H9 (cell line): ENCODE results near the gene AP2A2. TPM values are rescaled to one million over a fixed set of nuclear protein-coding genes. Genes with fewer than 3 reads are reported as not detected.

Source experiments
- DNase-seq: peaks from one replicate; pipeline ENCODE4 v3.0.0-alpha.2; 2017
- H2AFZ ChIP-seq: one replicate; pipeline ENCODE4 v1.6.1; 2013; ENCODE audit warnings: mild to moderate bottlenecking, low read length, control low read depth, moderate library complexity
- H2AK5ac ChIP-seq: 2 replicates; pipeline ENCODE4 v1.6.1; 2013; ENCODE audit warnings: low read length, control low read depth, mixed read lengths; ENCODE audit not compliant: insufficient read length
- H2BK120ac ChIP-seq: one replicate; pipeline ENCODE4 v1.6.1; 2013; ENCODE audit warnings: low read depth, mild to moderate bottlenecking, low read length, control low read depth, inconsistent platforms; ENCODE audit not compliant: poor library complexity, severe bottlenecking
- H2BK12ac ChIP-seq: 2 replicates; pipeline ENCODE4 v1.6.1; 2013; ENCODE audit warnings: low read length, control low read depth, mixed read lengths, low read depth; ENCODE audit not compliant: insufficient read length
- H2BK15ac ChIP-seq: 2 replicates; pipeline ENCODE4 v1.6.1; 2013; ENCODE audit warnings: low read depth, low read length, control low read depth
- H2BK20ac ChIP-seq: one replicate; pipeline ENCODE4 v1.6.1; 2013; ENCODE audit warnings: low read depth, mild to moderate bottlenecking, low read length, control low read depth, inconsistent platforms; ENCODE audit not compliant: poor library complexity, severe bottlenecking
- H2BK5ac ChIP-seq: 2 replicates; pipeline ENCODE4 v1.6.1; 2013; ENCODE audit warnings: low read length, control low read depth, mixed read lengths; ENCODE audit not compliant: insufficient read length
- H3K14ac ChIP-seq: 2 replicates; pipeline ENCODE4 v1.6.1; 2013; ENCODE audit warnings: low read length, control low read depth; ENCODE audit not compliant: insufficient read depth
- H3K18ac ChIP-seq: 2 replicates; pipeline ENCODE4 v1.6.1; 2013; ENCODE audit warnings: low read depth, mild to moderate bottlenecking, mixed read lengths, low read length, control low read depth; ENCODE audit not compliant: insufficient read length
- H3K23ac ChIP-seq: 2 replicates; pipeline ENCODE4 v1.6.1; 2013; ENCODE audit warnings: low read length, control low read depth, mixed read lengths, low read depth; ENCODE audit not compliant: insufficient read length
- H3K23me2 ChIP-seq: 2 replicates; pipeline ENCODE4 v1.6.1; 2013; ENCODE audit warnings: low read depth, mild to moderate bottlenecking, mixed read lengths, low read length, control low read depth; ENCODE audit not compliant: insufficient read length, poor library complexity, severe bottlenecking
- H3K27ac ChIP-seq: 2 replicates; pipeline ENCODE4 v1.5.1; 2013; ENCODE audit warnings: low read length, control low read depth, mixed read lengths, low read depth; ENCODE audit not compliant: insufficient read length
- H3K27me3 ChIP-seq: 2 replicates; pipeline ENCODE4 v1.6.1; 2013; ENCODE audit warnings: low read length, control low read depth, inconsistent platforms; ENCODE audit not compliant: insufficient read depth
- H3K4ac ChIP-seq: 2 replicates; pipeline ENCODE4 v1.6.1; 2013; ENCODE audit warnings: low read depth, mild to moderate bottlenecking, control low read depth, inconsistent platforms, low read length, moderate library complexity
- H3K4me1 ChIP-seq: 2 replicates; pipeline ENCODE4 v1.6.1; 2013; ENCODE audit warnings: low read length, control low read depth, inconsistent platforms; ENCODE audit not compliant: insufficient read depth
- H3K4me2 ChIP-seq: 2 replicates; pipeline ENCODE4 v1.6.1; 2013; ENCODE audit warnings: low read length, control low read depth, mixed read lengths; ENCODE audit not compliant: insufficient read length, insufficient read depth
- H3K56ac ChIP-seq: 2 replicates; pipeline ENCODE4 v1.6.1; 2013; ENCODE audit warnings: low read depth, mild to moderate bottlenecking, mixed read lengths, low read length, control low read depth; ENCODE audit not compliant: insufficient read length
- H3K79me1 ChIP-seq: 2 replicates; pipeline ENCODE4 v1.6.1; 2013; ENCODE audit warnings: low read depth, mild to moderate bottlenecking, moderate library complexity, low read length, control low read depth, inconsistent platforms; ENCODE audit not compliant: insufficient read depth, poor library complexity, severe bottlenecking
- H3K79me2 ChIP-seq: 2 replicates; pipeline ENCODE4 v1.6.1; 2013; ENCODE audit warnings: low read length, control low read depth, inconsistent platforms; ENCODE audit not compliant: insufficient read depth
- H3K9ac ChIP-seq: 2 replicates; pipeline ENCODE4 v1.6.1; 2013; ENCODE audit warnings: low read length, control low read depth, mixed read lengths; ENCODE audit not compliant: insufficient read length; ENCODE audit errors: extremely low read depth
- H3K9me3 ChIP-seq: one replicate; pipeline ENCODE4 v1.6.1; 2013; ENCODE audit warnings: low read depth, low read length, inconsistent platforms; ENCODE audit not compliant: control insufficient read depth
- H3T11ph ChIP-seq: one replicate; pipeline ENCODE4 v1.6.1; 2013; ENCODE audit warnings: mild to moderate bottlenecking, low read length, control low read depth, inconsistent platforms
- H4K20me1 ChIP-seq: one replicate; pipeline ENCODE4 v1.6.1; 2013; ENCODE audit not compliant: control insufficient read depth, insufficient read length, insufficient read depth
- H4K5ac ChIP-seq: 2 replicates; pipeline ENCODE4 v1.6.1; 2013; ENCODE audit warnings: low read depth, mild to moderate bottlenecking, mixed read lengths, low read length, control low read depth; ENCODE audit not compliant: insufficient read length
- H4K8ac ChIP-seq: replicated peaks from 2 replicates; pipeline ENCODE4 v1.6.1; 2013; ENCODE audit warnings: low read length, control low read depth, mixed read lengths, low read depth; ENCODE audit not compliant: insufficient read length
- H4K91ac ChIP-seq: 2 replicates; pipeline ENCODE4 v1.6.1; 2013; ENCODE audit warnings: low read depth, mild to moderate bottlenecking, moderate library complexity, mixed read lengths, low read length, control low read depth; ENCODE audit not compliant: insufficient read length
- H3K27ac Mint-ChIP-seq, 3 experiments: 2 replicates in 2 of 3; 3 replicates in 1 of 3; pipeline ENCODE4 v1.8.0; 2020 to 2021; ENCODE audit warnings: mixed read lengths in 3 of 3, mild to moderate bottlenecking in 1 of 3, moderate library complexity in 1 of 3
- H3K27me3 Mint-ChIP-seq: 2 replicates; pipeline ENCODE4 v1.8.0; 2021; ENCODE audit warnings: low read depth, mild to moderate bottlenecking, moderate library complexity, mixed read lengths
- H3K36me3 Mint-ChIP-seq, 3 experiments: 2 replicates in 2 of 3; 3 replicates in 1 of 3; pipeline ENCODE4 v1.8.0; 2020 to 2021; ENCODE audit warnings: low read depth in 3 of 3, mixed read lengths in 3 of 3; ENCODE audit not compliant: insufficient read depth in 1 of 3
- H3K4me1 Mint-ChIP-seq, 2 experiments: 2 replicates each; pipeline ENCODE4 v1.8.0; 2020; ENCODE audit warnings: mixed read lengths in 2 of 2
- H3K4me3 Mint-ChIP-seq, 2 experiments: 2 replicates in 1 of 2; 3 replicates in 1 of 2; pipeline ENCODE4 v1.8.0; 2020 to 2021; ENCODE audit warnings: mild to moderate bottlenecking in 2 of 2, mixed read lengths in 2 of 2, moderate library complexity in 1 of 2
- H3K9me3 Mint-ChIP-seq, 2 experiments: 2 replicates in 1 of 2; 3 replicates in 1 of 2; pipeline ENCODE4 v1.8.0; 2020; ENCODE audit warnings: mild to moderate bottlenecking in 2 of 2, mixed read lengths in 2 of 2, moderate library complexity in 1 of 2
- WGBS: extraction: QIAGEN DNeasy Blood & Tissue Kit; methylation state at CpG from one replicate; pipeline ENCODE4 v1.1.7; 2013; ENCODE audit warnings: missing lambda C conversion rate, low lambda C conversion rate, mixed read lengths; ENCODE audit not compliant: insufficient read length; ENCODE audit errors: extremely low coverage; 5-methylcytosine and 5-hydroxymethylcytosine counted together
- total RNA-seq: library from RNA; stranded (reverse); gene quantifications from 2 replicates; pipeline ENCODE4 v1.2.1, GENCODE V29; 2021
- TF ChIP-seq, protein P1 (sequence below): fragments of 200-600 bp; sonication (generic); conservative IDR thresholded peaks from 3 replicates; pipeline ENCODE4 v1.8.0; 2021; ENCODE audit warnings: antibody characterized with exemption, mild to moderate bottlenecking

Gene AP2A2
- total RNA-seq, 1 experiment from 2014 or later, result 53.7 TPM

DNA sequence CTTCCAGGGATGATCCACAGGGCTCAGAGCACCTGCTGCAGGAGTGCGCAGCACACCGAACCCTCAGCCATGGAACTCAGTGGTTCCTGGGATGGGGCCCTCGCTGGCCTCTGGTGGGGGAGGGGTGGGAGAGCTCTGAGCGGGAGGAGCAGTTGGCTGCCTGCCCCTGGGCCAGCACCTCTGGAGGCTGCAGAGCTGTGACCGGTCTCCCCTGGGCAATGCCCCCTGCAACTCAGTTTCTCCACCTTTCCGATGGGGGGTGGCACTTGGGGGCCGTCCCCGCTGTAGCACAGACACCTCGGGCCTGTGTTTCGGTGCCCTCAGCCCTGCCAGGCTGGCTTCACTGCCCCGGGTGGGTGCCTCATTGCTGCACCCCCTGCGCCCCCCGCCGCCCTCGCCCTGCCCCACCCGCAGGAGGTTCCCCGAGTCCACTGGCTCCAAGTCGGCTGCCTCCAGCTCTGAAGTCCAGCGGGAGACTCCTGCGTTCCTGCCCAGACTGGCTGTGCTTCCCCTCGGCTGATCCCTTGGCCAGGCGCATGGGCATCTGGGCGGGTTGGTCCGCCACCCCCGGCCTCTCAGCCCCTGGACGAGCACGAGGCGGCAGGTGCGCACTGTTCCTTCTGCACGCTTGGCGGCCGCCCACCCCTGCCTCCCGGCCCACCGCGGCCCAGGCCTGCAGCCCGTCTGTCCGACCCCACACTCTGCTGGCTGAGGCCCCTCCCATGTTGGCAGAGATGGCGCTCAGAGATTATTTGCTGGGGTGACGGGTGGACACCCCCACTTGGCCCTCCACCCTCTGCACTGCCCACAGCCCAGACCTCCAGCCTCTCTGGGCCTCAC is 109.0 kb downstream of the AP2A2 start:
- no peak overlapping the region for H2BK20ac ChIP-seq
- H2AK5ac ChIP-seq, result no peak overlapping the region
- H3K79me1 ChIP-seq, result no peaks in the 10 kb centered on the region
- H3K4me1 Mint-ChIP-seq, result no peaks in the 10 kb centered on the region
- peaks cover 0 to 6% of the 10 kb centered on the region in 2 experiments; a peak in 2 of 5 replicates for H3K9me3 Mint-ChIP-seq
- H4K5ac ChIP-seq, result no peak overlapping the region
- H2BK120ac ChIP-seq, result no peak overlapping the region
- no peak overlapping the region for H3K27ac ChIP-seq
- no peak overlapping the region; the same call in 1 of the 2 replicates for H3K14ac ChIP-seq
- H4K91ac ChIP-seq, result no peak overlapping the region
- no peaks in the 10 kb centered on the region for H3K27me3 Mint-ChIP-seq
- no peak overlapping the region for H3K56ac ChIP-seq
- no peak overlapping the region for H2BK12ac ChIP-seq
- H3K27me3 ChIP-seq, result no peaks in the 10 kb centered on the region
- H3K9me3 ChIP-seq, result no peaks in the 10 kb centered on the region
- no peak overlapping the region for H2AFZ ChIP-seq
- no peak for DNase-seq
- no peaks in the 10 kb centered on the region for H3K79me2 ChIP-seq
- H3K9ac ChIP-seq, result no peak overlapping the region
- no peak overlapping the region for H2BK5ac ChIP-seq
- no peak overlapping the region for H3K18ac ChIP-seq
- no peak overlapping the region for H4K8ac ChIP-seq
- no CpG with 5 or more reads among the region's 39 CpGs for WGBS
- TF ChIP-seq, protein P1, sequence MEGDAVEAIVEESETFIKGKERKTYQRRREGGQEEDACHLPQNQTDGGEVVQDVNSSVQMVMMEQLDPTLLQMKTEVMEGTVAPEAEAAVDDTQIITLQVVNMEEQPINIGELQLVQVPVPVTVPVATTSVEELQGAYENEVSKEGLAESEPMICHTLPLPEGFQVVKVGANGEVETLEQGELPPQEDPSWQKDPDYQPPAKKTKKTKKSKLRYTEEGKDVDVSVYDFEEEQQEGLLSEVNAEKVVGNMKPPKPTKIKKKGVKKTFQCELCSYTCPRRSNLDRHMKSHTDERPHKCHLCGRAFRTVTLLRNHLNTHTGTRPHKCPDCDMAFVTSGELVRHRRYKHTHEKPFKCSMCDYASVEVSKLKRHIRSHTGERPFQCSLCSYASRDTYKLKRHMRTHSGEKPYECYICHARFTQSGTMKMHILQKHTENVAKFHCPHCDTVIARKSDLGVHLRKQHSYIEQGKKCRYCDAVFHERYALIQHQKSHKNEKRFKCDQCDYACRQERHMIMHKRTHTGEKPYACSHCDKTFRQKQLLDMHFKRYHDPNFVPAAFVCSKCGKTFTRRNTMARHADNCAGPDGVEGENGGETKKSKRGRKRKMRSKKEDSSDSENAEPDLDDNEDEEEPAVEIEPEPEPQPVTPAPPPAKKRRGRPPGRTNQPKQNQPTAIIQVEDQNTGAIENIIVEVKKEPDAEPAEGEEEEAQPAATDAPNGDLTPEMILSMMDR, result no peak
- no peak overlapping the region for H3K23ac ChIP-seq
- H4K20me1 ChIP-seq, result no peaks in the 10 kb centered on the region
- H3K4me2 ChIP-seq, result no peak overlapping the region
- no peak overlapping the region for H2BK15ac ChIP-seq
- H3K27ac Mint-ChIP-seq, result no peak overlapping the region
- H3K4me1 ChIP-seq, result no peaks in the 10 kb centered on the region
- H3K23me2 ChIP-seq, result no peaks in the 10 kb centered on the region
- no peaks in the 10 kb centered on the region for H3K36me3 Mint-ChIP-seq
- no peak overlapping the region for H3K4ac ChIP-seq
- H3T11ph ChIP-seq, result no peak overlapping the region
- no peak overlapping the region for H3K4me3 Mint-ChIP-seq
